NCI-H82 treated with DMSO at 0.1 percent for 48 hours (cell line): ENCODE measurements around the gene ZDHHC11.
"Not testable (repeated sequence)": the region's sequence is repeated elsewhere in the genome, so short reads cannot be mapped to it uniquely, and the experiment has no call there.

ENCODE experiments used
- DNase-seq: peaks from one replicate; lab custom pipeline; 2025; ENCODE audit not compliant: unreplicated experiment; lab: John Stamatoyannopoulos, UW

Gene ZDHHC11

DNA sequence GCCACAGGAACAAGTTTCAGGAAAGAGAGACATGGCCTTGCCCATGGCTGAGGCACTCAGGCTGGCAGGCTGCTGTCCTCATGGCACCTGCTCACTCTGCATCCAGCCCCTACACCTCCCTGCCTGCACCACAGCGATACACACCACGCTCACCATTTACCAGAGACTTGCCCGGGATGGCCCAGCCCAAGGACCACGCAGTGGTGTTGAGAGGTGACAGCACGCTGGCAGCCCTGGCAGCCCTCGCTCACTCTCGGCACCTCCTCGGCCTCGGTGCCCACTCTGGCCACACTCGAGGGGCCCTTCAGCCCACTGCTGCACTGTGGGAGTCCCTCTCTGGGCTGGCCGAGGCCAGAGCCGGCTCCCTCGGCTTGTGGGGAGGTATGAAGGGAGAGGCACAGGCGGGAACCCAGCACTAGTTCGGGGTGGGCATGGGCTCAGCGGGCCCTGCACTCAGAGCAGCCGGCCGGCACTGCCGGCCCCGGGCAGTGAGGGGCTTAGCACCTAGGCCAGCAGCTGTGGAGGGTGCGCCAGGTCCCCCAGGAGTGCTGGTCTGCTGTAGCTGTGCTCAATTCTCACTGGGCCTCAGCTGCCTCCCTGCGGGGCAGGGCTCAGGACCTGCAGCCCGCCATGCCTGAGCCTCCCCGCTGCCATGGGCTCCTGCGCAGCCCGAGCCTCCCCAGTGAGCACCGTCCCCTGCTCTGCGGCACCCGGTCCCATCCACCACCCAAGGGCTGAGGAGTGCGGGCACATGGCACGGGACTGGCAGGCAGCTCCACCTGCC lies 86.6 kb downstream of the ZDHHC11 start:
- no peak for DNase-seq

DNA sequence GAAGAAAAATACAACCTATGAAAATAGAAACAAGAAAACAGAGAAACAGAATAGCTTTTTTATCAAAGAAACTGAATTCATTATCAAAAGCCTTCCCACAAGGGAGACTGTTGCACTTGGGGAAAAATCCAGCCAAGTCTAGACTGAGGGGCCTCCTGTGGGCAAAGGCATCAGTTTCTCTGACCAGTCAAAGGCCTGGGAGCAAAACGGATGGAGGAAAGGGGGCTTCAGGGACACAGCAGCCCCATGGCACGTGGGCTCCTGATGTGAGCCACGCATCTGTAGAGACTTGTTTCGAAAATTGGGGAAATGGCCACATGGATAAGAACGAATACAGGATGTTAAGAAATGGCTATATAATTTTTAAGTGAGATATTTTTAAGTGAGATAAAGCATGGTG lies 87.4 kb downstream of the ZDHHC11 start:
- DNase-seq: no peak

DNA sequence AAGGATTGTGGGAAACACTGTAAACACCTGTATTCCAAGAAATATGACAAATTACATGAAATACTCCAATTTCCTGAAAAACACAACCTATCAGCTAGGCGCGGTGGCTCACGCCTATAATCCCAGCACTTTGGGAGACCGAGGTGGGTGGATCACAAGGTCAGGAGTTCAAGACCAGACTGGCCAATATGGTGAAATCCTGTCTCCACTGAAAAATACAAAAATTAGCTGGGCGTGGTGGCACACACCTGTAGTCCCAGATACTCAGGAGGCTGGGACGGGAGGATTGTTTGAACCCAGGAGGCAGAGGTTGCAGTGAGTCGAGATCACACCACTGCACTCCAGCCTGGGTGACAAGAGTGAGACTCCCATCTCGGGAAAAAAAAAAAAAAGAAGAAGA lies 87.8 kb downstream of the ZDHHC11 start:
- not testable (repeated sequence) for DNase-seq

DNA sequence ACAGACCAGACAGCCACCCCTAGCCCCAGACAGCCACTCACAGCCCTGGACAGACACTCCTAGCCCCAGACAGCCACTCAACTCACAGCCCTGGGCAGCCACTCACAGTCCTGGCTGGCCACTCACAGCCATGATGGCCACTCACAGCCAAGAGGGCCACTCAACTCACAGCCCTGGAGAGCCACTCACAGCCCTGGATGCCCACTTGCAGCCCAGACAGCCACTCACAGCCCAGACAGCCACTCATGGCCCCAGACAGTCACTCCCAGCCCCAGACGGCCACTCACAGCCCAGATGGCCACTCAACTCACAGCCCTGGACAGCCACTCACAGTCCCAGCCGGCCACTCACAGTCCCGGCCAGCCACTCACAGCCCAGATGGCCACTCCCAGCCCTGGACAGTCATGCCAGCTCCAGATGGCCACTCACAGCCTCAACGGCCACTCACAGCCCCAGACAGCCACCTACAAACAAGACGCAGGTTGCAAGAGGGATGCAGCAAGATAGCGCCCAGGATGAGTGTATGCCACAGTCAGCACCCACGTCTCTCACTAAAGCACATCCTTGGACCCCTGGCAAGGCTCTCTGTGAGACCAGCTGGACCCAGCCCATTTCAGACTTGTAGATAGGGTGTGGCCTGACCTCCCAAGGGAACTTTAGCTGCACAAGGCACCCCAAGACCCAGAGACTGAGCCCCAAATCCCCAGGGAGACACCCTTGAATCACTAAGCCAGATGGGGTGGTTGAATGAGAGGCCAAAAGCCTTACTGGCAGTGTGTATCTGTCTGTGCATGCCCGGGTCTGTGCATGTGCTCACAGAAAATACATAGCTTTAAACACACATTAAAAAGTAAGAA lies 88.7 kb downstream of the ZDHHC11 start:
- DNase-seq: no peak

DNA sequence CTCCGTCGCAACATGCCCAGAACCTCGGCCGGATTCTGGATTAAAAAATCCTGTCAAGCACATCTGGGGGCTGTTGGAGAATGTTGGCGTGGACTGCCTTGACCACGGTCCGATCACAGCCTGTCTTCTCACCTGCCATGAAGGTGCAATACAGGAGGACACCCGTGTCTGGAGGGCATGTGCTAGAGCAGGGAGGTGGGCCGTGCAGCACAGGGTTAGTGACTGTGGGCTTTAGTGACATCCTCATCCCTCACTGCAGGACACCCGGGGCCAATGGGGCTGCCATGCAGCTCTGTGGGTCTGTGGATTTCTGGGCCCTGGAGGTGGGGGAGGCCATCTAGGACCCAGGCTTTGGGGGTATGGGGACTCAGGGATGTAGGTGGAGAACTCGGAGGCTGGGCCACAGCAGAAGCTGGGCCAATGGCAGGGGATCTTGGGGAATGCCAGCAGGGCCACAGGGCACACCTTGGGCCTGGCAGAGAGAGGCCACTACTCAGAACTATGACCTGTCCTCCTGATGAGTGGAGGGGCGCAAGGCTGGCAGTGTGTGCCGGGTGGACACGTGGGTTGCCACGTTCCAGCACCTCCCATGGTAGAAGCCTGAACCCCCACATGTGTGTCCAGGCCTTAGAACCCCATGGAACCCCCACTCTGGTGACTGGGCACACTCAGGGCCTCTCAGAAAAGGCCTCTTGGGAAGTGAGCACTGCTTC lies 89.6 kb downstream of the ZDHHC11 start:
- no peak for DNase-seq

DNA sequence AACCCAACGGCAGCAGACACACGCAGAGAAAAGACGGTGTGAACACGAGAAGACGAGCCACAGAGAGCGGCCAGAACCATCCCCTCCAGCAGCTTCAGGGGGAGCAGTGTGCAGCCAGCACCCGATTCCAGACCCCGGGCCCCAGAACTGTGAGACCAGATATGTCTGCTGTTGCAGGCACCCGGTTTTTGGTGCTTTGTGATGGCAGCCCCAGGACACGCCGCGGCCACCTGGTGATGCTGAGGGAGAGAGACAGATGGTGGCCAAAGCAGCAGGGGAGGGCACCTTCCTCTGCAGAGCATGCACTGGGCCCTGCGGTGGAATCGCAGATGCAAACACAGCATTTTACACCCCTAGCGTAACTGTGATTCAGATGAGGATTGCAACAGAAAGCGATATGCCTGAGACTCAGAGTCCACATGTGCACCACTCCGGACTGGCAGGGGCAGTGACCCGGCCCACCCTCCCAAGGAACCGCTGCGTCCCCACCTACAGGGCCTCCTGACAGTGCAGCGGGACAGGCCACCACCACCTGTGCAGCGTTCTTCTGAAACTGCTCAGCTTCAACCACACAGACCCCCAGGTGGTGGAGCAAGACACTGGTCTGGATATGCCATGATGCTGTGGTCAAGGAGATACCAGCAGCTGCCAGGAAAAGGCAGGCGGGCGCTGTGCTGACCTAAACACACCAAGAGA lies 90.3 kb downstream of the ZDHHC11 start:
- DNase-seq: no peak

DNA sequence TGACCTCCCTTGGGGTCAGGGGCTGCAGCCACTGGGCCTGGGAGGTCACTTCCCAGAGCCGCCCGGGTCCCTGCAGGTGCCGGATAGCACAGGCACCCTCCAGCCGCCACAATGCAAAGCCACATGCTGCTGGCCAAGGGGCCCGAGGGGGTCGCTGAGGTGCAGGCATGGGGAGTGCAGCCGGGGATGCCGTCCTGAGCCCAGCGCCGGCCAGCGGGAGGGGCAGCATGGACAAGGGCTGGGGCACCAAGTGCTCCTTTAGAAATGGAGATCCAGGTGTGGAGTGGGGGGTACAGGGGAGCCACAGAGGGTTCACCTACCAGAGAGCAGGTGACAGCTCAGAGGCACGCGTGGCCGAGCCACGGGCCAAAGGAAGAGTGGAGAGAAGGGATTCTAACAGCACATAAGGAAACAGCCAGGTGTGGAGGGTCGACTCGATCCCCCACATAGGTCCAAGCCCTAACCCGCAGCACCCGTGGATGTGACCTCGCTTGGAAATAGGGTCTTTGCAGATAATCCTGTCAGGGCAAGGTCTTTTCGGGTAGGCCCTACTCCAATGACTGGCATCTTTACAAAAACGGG lies 90.9 kb downstream of the ZDHHC11 start:
- DNase-seq: no peak

DNA sequence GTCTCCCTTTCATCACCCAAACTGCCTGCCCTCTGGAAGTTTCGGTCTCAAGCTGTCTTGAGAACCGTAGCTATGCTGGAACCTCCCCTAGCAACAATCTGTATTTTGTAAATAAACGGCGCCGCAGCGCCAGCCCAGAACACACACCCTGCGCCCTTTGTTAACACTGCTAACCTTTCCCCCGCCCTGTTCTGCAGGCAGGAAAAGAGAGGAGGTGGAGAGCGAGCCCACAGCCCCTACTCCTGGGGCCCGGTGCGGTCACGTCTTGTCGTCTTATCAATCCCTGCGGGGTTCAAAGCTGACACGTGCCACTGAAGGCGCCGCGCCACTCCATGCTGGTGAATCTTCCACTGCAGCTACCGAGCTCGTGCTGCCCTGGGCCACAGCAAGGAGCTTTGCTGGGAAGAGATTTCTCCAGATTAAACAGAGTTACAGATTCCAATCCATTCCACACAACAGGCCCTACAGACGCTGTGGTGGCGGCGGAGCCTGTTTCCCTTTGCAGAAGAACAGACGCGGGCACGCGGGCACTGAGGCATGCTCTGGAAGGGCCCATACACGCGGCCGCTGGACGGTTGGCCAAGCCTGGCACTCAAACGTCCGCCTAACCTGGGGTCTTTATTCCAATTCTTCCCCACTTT lies 91.6 kb downstream of the ZDHHC11 start:
- no peak for DNase-seq

DNA sequence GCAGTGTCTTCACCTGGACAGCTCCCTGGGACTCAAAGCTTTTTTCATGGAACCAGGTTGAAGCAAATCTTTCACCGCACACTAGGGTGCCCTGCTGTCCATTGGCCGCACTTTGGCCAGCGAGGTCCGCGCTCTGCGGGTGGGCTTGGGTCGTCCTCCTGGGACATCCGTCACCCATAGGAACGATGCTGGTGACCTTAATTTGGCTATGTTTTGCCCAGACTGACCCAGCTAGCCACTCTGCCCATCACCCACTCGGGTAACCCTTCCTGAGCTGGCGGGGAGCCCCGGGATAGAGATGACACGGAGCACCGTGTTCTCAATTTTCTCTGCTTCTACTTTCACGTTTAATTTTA lies 92.1 kb downstream of the ZDHHC11 start:
- DNase-seq: no peak

DNA sequence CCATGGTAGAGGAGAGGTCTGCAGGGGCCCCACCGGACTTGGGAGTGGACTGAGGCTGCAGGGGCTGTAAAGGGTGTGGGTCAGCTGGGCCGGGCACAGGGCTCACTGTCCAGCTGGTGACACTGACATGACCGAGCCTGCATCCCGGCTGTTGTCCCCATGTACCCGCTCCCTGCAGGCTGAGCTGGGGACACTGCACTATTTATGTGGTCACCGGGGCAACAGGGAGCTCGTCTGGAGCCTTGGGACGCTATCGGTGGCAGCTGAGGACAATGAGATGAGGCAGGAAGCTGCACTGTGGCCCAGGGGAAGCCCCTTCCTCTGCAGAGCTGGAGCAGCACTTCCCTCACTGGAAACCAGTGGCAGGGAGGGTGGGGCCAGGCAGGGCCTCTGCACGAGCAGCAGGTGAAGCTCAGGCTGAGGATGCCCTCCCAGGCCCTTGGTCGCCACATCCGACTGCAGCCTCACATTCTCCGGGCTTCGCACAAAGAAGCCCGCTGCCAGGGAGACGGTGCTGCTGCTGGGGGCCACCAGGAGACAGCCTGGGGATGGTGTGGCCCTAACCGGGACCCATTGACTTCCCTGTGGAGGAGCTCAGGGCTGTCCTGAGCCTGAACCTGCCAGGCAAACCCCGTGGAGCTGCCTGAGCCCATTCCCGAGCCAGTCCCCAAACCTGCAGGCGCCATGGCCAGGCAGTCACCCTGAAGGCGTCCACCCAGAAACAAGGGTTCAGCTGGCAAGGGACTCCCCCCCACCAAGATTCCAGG lies 92.7 kb downstream of the ZDHHC11 start:
- no peak for DNase-seq

DNA sequence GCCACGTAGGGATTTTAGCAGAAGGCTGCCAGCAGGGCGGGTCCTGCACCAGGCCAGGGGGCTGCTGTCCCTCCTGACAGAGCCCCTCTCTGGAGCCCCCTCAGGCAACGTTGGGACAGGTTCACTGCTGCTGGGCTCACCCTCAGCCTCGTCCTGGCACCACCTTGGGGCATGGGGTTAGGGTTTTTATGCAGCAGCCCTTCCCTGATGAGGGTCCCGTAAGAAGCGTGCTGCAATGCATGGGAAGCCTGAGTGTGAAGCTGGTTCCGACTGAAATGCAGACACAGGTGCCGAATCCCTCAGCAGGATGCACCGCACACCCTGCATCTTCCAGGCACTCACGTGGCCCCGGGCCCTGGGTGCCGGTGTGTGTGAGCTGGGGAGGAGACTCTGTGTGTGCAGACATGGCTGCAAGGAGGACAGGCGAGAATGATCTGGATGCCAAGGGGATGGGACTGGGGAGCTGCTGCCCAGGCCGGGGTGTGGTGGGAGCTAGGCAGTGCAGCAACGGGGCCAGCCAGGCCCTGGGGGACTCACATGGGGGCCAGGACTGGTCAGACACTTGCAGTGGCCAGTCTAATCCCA lies 93.3 kb downstream of the ZDHHC11 start:
- no peak for DNase-seq

DNA sequence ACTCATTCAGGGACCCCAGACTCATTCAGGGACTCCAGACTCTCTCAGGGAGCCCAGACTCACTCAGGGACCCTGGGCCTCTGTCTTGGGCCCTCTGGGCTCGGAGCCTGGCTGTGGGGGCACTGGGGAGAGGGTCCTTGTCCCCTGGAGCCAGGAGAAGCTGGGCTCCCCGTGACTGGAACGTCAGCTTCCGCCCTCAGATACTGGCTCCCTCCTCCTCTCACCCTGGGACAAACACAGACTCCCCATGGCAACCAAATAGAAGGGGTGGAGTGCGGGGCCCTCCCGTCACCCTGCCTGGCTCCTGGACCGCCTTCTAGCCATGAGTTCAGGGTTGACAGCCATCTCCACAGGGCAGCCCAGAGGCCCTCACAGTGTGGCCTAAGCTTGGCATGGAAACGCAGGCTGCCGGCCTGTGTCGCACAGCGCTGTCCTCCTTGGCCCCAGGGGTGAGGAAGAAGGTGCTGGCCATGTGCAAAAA lies 93.9 kb downstream of the ZDHHC11 start:
- no peak for DNase-seq

DNA sequence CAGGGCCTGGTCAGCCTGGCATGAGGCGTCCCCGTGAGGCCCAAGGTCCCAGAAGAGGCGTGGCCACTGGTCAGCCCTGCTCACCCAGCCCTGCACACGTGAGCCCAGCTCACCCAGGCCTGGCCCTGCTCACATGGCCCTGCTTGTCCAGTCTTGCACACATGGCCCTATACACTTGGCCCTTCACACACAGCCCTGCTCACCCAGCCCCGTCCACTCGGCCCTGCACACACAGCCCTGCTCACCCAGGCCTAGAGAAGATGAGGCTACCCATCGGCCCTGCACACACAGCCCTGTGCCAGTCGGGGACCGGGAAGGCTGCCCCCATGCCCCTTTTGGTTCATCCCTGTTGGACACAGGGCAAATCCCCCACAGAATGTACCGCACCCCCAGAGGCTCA lies 94.6 kb downstream of the ZDHHC11 start:
- DNase-seq: no peak

DNA sequence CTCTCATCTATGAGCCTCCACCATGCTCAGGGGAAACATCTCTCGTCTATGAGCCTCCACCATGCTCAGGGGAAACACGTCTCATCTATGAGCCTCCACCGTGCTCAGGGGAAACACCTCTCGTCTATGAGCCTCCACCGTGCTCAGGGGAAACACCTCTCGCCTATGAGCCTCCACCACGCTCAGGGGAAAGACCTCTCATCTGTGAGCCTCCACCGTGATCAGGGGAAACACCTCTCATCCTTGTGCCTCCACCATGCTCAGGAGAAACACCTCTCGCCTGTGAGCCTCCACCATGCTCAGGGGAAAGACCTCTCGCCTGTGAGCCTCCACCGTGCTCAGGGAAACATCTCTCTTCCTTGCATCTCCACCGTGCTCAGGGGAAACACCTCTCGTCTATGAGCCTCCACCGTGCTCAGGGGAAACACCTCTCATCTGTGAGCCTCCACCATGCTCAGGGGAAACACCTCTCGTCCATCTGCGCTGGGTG lies 96.6 kb downstream of the ZDHHC11 start:
- DNase-seq: not testable (repeated sequence)

DNA sequence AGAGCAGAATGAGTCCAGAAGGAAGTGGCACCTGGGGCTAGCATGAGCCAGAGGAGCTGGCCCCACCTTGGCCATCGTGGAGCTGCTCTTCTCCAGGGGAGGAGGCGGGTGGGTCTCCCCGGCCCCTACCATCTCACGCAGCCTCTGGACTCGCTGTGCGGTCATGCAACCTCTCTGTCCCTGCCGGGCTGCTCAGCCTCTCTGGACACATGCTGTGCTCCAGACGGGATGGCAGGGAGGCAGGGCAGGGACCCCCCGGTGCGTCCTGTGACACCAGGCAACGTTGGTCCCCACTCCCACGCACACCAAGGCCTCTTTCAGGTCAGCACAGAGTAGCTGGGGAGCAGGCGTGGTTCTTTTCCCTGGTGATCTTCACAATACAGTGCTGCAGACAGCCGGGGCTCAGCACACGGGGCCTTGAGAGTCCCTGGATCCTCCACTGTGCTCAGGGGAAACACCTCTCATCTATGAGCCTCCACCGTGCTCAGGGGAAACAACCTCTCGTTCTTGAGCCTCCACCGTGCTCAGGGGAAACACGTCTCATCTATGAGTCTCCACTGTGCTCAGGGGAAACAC lies 97.1 kb downstream of the ZDHHC11 start:
- DNase-seq: not testable (repeated sequence)

DNA sequence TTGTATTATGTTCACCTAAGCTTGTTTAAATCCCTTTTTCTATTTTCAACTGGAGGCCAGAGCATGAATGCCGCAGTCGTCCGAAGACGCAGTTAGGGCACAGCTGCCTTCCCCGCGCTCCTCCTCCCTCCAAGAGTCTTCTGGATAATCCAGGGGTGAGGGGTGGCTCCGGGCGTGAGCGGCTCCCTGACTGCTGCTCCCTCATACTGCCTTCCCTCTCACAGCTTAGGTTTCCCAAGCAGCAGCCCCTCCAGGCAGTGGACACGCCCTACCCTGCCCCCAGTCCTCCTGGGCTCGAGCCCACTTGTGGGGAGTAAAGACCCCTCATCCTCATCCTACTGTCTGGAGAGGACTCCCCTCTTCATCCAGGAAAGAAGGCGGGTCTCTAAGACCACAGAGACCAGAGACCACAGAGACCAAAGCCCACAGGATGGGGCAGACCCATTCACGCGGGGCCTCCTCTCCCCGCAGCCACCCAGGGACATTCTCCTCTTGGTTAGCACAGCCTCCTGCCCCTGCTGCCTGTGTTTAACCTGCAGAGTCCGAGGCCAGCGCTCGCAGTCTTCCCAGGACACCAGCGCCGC lies 98.2 kb downstream of the ZDHHC11 start:
- not testable (repeated sequence) for DNase-seq

DNA sequence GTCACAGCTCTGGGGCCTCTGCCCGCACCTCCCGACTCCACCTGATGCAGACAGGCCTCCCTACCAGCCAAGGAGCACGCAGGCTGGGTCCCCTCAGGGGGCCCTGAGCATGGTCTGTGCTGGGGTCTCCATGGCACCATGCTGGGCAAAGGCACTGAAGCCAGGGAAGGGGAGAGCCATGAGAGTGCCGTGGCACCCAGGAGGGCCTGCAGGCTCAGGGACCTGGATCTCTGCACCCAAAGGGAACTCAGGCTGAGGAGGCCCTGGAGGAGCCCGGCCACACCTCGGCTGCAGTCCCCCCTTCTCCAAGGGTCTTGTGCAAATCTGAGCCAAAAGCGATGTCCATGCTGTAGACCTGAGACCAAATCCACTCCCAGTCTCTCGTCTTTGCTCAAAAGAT lies 98.8 kb downstream of the ZDHHC11 start:
- DNase-seq: not testable (repeated sequence)

DNA sequence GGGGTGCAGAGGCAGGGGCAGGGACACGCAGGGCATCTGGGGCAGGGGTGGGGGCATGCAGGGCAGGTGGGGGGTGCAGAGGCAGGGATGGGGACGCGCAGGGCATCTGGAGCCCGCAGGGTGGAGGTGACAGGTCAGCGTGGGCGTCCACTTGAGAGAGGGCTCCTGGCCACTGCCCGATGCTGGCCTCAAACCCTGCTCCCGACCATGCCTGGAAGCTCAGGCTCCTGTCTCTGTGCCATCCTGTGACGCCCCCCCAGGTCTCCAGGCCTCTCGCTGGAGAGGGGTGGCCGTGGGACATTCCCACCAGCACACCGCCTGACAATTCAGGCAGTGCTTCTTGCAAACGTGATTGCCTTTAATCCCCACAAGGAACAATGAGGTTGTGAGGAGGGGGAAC lies 99.3 kb downstream of the ZDHHC11 start:
- DNase-seq: no peak
